ENCODE measurements around the gene SLC25A22.

GRCh38 chr11:829176-829846 is 31.2 kb upstream of the SLC25A22 start:
- no peak for TF ChIP-seq CTCF (IDR thresholded peaks at IDR 0.05; ENCODE audit: low read depth, low read length)
- TF ChIP-seq POLR2A (IDR thresholded peaks at IDR 0.05; ENCODE audit: extremely low read depth, insufficient read length), result no peak
- no peak for TF ChIP-seq MAX (IDR thresholded peaks at IDR 0.05; ENCODE audit: low read depth, low read length)
- no peak for TF ChIP-seq MYC (IDR thresholded peaks at IDR 0.05; ENCODE audit: low read depth, low read length)
